Measurements from ENCODE around the gene TIMP2.

- TF ChIP-seq GATA2 (IDR thresholded peaks at IDR 0.05; ENCODE audit: low read depth, low read length) (no peak), GATA3 (IDR thresholded peaks at IDR 0.05; ENCODE audit: low read depth, low read length) (no peak)
Measured at GRCh38 chr17:78956254-78956653, 31.1 kb upstream of the TIMP2 start.
